PC-9 (cell line): ENCODE measurements around the gene BMPR1B.

ENCODE experiments used
- EZH2 ChIP-seq: fragments of 200-600 bp; sonication (generic); IDR thresholded peaks from 2 replicates; pipeline ENCODE4 v1.8.0; 2017; ENCODE audit warnings: antibody characterized with exemption, low read depth
- TF ChIP-seq, protein P1 (sequence below): fragments of 200-600 bp; sonication (generic); conservative IDR thresholded peaks from 2 replicates; pipeline ENCODE4 v1.6.1; 2017; ENCODE audit warnings: mixed run types, antibody characterized with exemption, mild to moderate bottlenecking, moderate library complexity

DNA sequence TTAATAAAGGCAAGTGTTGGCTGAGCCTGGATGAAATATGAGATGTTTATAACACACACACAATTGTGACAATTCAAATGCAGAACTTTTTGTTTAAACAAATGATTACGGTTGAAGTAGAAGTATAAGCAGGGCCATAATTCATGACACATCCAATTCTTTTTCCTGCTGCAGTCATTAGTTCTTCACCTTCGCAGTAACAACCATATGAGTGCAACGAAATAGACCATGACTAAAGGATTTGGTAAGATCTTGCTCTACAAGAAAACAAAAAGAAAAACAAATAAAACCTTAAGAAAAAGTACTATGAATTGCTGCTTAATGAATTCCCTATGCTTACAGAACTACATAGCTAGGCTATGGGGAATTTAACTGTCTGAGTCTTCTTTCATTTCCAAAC lies 13.9 kb upstream of the BMPR1B start:
- TF ChIP-seq, protein P1, sequence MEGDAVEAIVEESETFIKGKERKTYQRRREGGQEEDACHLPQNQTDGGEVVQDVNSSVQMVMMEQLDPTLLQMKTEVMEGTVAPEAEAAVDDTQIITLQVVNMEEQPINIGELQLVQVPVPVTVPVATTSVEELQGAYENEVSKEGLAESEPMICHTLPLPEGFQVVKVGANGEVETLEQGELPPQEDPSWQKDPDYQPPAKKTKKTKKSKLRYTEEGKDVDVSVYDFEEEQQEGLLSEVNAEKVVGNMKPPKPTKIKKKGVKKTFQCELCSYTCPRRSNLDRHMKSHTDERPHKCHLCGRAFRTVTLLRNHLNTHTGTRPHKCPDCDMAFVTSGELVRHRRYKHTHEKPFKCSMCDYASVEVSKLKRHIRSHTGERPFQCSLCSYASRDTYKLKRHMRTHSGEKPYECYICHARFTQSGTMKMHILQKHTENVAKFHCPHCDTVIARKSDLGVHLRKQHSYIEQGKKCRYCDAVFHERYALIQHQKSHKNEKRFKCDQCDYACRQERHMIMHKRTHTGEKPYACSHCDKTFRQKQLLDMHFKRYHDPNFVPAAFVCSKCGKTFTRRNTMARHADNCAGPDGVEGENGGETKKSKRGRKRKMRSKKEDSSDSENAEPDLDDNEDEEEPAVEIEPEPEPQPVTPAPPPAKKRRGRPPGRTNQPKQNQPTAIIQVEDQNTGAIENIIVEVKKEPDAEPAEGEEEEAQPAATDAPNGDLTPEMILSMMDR, result no peak
- TF ChIP-seq EZH2, result no peak
